HG02798 (cell line): ENCODE results near the gene MELTF.

Source experiments
- ATAC-seq: cut with Tn5 transposase; IDR thresholded peaks from one replicate; pipeline ENCODE4 v1.9.1; 2021; ENCODE audit warnings: mild to moderate bottlenecking; ENCODE audit not compliant: unreplicated experiment, poor library complexity

The MELTF gene

GRCh38 chr3:197027151-197027895 lies 2.3 kb downstream of the MELTF start:
- ATAC-seq = no peak

DNA sequence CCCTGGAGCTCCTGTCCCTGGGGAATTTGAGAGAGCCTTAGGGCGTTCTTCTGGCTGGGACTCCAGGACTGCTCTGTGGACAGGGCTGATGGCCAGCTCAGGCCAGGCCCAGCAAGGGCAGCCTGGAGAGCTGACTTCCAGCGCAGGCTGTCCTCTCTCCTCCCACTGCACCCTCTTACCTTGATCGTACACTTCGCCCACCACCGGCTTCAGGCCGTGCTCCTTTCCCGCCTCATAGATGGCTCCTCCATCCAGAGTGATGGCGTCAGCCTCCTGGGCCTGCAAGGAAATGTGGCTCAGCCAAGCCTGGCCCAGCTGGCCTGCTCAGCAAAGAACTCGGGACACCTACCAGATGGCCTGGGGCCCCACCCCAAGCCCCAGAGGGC lies 3.1 kb downstream of the MELTF start:
- no peak for ATAC-seq

GRCh38 chr3:197025736-197026480 lies 3.7 kb downstream of the MELTF start:
- no peak for ATAC-seq

DNA sequence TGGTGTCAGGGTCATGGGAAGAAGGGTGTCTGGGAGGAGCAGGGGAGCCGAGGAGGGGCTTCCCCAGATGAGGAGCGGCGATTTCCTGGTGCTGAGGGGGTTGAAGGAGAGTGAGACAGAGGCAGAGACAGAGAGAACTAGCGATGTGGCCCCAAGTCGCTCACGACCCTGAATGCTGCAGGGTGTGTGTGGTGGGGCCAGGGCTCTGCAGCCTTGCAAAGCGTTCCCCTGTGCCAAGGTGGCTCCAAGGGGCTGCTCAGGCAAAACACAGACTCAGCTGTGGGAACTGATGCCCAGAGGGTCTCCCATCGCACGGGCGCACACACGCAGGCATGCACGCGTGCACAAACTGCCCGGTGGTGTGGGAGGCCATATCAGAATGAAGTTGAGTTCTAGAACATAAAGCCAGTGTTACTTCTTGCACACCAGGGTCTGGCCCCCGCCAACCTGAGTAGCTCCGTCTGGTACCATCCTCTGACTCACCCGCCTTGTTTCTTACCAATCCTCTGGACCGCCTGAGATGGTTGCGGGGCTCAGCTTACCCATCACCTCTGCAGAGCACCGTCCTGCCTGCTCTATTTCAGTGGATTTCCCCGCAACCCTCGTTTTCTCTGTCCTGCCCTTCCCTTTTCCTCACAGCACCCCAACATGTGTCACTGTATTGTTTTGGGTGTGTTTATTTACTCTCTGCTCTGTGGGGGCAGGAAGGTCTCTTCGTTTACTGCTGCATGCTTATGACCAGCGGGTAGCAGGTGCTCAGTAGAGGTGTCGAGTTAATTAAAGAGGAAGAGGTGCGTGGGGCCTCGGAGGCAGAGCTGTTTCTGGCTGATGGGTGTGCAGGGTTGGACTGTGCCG lies 4.5 kb downstream of the MELTF start:
- no peak for ATAC-seq

- no peak for ATAC-seq
Observed at GRCh38 chr3:197023998-197024651, 5.5 kb downstream of the MELTF start.

DNA sequence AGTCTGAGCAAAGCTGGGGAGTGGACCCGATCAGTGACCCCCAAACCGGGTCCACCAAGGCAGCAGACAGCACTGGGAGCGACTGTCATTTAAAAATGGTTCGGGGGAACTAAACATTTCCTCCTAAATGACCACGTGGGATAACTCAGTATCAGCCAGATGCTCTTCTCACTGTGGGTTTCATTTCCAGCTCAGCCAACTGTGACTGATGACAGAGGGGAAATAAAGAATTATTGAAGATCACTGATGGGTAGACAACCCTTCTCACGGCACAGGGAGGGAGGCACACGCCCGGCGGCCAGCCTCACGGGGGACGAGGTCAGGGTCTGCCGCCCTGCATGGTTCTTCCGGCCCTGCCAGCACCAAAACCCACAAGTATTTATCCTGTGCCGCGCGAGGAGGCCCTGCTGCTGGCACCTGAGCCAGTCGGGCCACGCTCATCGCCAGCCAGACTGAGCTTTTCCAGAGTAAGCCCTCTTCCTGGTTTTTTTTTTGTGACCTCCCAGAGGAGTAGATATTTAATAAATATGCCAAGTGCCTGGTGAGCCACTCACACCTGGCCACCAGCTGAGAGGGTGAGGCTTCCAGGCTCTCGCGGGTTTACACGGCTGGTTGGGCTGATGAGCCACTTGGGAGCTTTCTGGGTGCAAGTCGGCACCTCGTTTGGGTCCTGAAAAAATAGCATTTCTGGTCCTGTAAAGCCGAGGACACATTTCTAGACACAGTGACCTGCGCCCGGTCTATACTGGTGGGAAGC lies 6.2 kb downstream of the MELTF start:
- ATAC-seq = peak; percentile 42

- ATAC-seq = no peak
Observed at GRCh38 chr3:197022405-197023231, 7.0 kb downstream of the MELTF start.

DNA sequence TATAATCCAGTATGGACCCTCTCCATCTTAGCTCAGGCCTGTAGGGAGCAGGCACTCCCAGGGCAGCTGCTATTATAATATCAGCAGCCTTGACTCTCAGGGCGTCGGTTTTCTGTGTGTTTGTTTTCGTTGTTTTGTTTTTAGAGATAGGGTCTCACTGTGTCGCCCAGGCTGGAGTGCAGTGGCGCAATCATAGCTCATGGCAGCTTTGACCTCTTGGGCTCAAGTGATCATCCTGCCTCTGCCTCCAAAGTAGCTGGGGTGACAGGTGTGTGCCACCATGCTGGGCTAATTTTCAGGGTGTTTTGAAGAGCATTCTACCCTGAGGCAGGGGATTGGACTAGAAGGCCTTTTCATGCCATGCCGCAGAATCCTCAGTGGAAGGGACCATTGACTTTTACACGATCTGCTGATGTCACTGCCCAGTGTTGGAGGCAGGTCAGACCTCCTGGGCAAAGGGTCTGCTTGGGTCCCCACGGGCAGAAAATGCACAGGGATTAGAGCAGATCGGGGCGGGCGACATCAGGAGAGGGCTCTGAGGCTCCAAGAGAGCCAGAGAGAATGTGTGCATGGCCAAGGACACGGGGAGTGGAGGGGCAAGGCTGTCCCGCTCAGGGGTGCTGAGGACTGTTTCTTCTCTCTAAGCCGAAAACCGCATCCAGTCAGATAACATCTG lies 7.8 kb downstream of the MELTF start:
- ATAC-seq = no peak

DNA sequence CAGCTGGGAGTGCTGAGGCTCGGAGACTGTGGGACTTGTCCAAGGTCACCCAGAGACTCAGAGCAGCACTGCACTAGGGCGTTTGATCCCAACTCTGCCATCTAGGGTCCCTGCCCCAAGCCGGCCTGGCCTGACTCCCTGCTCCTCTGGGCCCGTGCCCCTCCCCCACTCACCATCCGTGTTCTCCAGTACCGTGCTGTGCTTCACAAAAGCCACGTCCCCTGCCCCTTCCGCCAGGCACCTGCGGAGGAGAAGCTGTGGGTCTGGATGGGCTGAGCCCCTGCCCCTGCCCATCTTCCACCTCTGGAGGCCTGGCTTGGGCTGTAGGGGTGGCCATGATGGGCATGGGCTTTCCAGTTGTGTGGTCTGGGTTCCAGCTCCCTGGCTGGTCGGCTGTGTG lies 8.4 kb downstream of the MELTF start:
- no peak for ATAC-seq

- no peak for ATAC-seq
Observed at GRCh38 chr3:197019535-197019934, 10.1 kb downstream of the MELTF start.

GRCh38 chr3:197019021-197019420 lies 10.6 kb downstream of the MELTF start:
- no peak for ATAC-seq

DNA sequence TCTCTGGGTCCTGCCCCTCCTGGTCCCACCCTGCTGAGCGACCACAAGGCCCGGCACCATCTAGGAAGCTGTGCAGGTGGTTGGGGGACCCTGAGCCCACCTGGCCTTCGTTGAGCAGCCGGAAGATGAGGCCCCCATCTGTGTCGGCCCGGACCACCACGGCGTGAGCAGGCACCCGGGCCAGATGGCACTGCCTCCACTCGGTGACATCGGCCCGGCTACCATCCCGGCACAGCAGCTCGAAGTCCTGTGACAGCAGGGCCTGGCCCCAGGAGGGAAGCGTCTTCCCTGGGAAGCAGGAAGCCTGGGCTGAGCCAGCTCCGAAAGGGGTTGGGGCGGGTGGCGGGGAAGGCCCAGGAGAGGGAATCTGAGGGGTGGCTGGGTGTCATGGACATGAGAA lies 12.6 kb downstream of the MELTF start:
- ATAC-seq = no peak

DNA sequence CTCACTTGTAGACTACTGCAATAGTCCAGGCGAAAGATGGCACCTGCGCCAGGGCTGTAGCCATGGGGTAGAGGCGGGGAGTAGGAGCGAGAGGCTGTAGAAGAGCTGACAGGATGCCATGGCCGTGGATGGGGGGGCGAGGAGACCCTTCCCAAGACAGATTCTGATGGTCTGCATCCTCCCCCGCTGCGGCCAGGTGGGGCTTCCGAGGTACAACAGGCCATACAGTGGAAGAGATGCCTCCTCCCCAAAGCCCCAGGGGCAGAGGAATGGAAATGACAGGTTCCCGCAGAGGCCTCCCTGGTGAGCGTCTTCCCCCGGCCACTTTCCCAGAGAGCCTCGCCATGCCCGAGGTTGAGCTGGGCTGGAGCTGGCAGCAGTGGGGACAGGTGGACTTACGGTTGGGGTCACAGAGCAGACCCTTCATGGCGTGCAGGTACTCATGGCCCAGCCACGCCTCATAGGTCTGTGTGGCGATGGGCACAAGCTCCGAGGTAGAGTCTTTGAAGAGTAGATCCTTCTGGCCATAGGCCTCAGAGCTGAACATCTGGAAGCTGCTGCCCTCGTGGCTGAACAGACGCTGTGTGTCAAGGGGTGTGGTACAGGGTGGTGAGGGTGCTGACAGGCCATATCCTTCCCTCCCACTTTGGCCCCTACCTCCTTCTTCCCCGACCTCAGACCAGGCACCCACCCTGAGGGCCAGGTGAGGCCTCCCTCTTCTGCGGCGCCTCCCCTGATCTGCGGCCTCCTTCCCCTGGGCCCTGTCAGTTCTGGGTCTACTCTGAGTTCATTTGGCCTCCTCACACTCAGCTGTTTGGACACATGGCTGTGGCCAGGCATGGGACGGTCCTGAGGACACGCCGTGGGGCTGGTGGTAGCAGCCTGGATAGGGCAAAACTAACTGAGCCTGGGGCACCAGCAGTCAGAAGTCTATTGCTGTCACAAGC lies 13.6 kb downstream of the MELTF start:
- ATAC-seq = no peak

- ATAC-seq = no peak
Observed at GRCh38 chr3:197014942-197015575, 14.6 kb downstream of the MELTF start.

DNA sequence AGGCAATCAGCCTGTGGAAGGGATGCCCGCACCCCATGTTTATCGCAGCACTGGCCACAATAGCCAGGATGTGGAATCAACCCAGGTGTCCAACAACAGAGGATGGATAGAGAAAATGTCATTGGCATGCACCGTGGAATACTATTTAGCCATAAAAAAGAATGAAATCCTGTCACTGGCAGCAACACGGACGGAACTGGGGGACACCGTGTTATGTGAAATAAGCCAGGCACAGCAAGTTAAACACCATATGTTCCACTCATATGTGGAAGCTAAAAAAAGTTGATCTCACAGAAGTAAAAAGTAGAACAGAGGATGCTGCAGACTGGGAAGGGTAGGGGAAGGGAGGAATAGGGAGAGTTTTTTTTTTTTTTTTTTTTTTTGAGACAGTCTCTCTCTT lies 15.6 kb downstream of the MELTF start:
- no peak for ATAC-seq

- ATAC-seq = no peak
Observed at GRCh38 chr3:197012540-197012883, 17.1 kb downstream of the MELTF start.
